Stimulated activated CD4-positive, alpha-beta T cell treated with anti-CD3 and anti-CD28 coated beads, Interleukin-4, amount 100 ng/mL, for 4 hours (primary cell): ENCODE measurements around the gene LRRC19.

Experiments
- DNase-seq, 2 experiments: peaks; one replicate each; pipeline ENCODE4 v3.0.0-alpha.2; 2020

LRRC19 gene, protein sequence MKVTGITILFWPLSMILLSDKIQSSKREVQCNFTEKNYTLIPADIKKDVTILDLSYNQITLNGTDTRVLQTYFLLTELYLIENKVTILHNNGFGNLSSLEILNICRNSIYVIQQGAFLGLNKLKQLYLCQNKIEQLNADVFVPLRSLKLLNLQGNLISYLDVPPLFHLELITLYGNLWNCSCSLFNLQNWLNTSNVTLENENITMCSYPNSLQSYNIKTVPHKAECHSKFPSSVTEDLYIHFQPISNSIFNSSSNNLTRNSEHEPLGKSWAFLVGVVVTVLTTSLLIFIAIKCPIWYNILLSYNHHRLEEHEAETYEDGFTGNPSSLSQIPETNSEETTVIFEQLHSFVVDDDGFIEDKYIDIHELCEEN

DNA sequence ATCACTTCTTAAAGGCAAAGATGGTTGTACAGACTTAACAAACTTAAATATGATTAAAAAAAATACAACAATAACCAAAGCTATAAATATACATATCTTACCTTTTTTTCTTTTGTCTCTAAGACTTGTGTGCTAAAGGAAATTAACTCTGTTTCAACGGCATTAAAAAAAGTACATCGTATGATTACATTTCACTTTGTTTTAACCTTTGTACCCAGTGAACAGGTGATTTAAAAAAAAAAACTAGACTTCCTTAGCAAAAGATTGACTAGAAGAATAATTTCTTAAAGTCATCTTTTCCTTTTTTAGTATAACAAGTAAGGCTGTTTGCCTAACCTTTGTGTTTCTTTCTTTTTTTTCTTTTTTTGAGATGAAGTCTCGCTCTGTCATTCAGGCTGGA lies at the start of gene LRRC19:
TSS of gene LRRC19 (minus strand) at position 182 of the 400 bp plus-strand sequence. CDS start 5,978 bp downstream, outside the sequence.
- DNase-seq = no peak

DNA sequence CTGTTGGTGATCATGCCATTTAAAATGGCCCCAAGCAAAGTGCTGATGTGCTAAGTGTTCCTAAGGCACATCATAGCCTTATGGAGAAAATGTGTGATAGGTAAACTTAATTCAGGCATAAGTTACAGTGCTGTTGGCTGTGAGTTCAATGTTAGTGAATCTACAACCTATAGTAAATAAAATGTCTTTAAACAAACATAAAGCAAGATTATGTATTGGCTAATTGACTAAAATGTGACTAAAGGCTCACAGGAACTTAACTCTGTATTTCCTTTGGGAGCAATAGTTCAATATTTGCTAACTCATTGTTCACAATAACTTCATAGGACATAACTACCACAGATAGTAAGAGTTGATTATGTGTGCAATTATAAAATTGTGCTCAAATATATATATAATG lies 49.4 kb upstream of the LRRC19 start:
- DNase-seq = no peak

DNA sequence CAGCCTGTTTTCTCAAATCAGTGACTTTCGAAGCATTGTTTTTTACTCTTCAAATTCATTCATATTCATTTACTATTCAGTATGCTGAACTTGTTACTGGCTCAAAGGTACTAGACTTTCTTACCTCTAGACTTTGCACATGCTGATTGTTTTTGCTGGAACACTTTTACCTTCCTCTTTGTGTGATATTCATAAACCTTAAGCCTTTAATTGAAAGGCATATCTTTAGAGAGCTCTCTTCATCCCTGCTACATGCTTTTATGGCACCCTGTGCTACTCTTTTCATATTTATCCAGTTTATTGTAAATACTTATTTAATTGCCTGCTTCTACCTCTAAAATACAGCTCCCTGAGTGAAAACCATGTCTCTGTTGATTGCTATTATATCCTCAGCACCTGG lies 48.7 kb upstream of the LRRC19 start:
- no peak for DNase-seq

DNA sequence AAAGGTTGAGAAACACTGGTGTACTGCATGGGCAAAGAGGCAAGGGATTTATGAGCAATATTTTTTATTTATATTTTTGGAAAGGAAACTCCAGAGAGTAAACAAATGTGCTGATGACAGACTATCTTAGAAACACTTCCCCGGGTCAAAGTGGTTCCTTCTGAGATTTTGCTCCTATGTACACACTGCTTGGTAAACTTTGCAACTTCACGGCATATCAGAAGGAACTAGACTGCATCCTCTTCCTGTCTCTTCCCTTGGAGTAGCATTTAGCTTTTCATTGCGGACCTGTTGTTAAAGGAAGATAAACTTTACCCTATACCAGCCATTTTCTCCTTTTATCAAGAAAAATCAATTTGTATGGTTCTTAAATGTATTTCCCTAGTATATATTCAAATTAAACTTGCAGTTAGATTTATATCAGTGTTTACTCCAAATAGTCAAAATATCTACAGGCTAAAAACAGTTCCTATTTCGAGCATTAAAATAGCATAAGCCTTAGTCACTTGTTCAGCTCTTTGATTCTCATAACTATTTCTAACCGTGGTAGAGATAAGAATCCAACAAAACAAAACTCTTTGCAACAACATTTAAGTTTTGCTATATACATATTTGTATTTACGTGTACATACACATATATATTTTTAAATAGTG lies 48.0 kb upstream of the LRRC19 start:
- no peak for DNase-seq

DNA sequence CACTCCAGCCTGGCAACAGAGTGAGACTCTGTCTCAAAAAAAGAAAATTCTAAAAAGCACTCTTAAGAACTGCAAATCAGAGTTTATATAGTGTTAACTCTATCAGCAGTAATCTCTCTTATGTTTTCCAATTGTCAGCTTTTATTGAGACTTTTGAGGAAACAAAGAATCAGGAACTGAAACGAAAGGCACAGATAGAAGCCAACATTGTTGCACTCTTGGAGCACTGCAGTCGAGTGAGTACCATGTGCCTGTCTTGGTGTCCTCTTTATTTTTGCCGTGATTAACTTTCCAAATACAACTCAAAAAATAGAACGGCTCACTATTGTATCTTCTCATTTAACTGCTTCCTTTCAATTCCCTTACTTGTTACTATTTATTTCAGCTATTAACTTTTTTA lies 41.7 kb upstream of the LRRC19 start:
- no peak for DNase-seq

DNA sequence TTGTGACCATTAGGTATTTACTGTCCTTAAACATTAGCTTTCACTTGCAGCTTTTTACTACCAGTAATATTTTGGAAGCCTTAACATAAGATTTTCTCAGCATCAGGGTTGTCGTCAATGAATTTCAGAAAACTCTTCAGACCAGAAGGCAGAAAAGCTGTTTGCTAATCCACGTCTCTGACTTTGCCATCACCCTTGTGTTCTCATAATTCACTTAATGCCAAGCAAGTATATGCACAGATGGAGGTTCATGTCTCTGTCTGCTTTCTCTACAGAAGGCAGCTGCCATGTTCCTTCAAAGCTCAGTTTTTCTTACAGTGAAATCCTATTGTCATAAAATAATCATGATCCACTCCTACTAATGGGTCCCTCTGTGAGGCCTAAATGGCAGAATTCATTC lies 37.7 kb upstream of the LRRC19 start:
- DNase-seq = no peak

DNA sequence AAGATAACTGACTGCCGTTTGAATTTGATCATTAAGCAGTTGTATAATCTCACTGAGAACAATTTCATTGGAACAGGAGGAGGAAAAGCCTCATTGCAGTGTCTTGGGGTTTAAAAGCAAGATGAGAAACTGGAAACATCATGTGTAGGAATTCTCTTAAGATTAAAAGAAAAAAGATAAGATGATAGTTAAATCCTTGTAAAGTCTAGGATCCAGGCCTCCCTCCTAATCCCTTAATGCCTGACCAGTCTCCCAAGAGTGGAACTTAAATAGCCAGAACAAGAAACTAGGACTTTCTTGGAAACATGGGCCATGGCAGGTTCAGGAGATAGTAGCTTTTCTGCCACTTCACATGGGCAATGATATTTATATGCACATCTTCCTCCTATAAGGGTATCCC lies 37.0 kb upstream of the LRRC19 start:
- DNase-seq = no peak

DNA sequence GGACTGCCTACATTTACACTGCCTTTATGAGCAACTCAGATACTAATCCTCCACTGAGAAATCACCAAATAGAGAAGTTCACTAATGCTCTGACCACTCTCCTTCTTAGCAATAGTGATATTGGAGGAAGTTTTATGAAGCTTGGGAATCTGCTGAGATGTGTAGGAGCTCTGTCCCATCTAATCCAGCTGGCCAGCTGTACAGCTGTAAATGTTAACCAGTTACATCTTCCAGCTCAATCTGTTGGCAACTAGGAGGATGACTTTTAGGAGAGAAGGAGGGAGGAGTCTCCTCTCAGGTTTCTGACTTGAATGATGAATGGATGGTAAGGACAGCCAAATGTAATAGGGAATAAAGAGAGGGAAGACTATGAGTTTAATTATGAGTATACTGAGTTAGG lies 36.3 kb upstream of the LRRC19 start:
- no peak for DNase-seq

DNA sequence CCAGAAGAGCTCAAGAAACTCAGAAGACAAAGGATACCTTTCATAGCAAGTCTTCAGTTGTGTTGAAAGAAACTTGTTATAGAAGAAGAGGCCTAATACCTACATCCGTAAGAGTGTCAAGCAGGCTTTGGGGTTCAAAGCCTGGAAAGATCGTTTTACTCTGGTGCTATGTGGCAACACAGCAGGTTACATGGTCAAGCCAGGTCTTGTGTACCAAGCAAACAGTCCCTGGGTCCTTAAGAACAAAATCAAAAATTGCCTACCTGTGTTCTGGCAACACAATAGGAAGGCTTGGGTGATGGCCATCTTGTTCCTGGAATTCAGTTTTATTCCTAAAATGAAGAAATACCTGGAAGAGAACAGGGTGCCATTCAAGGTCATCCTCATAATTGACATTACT lies 32.0 kb upstream of the LRRC19 start:
- DNase-seq = no peak

DNA sequence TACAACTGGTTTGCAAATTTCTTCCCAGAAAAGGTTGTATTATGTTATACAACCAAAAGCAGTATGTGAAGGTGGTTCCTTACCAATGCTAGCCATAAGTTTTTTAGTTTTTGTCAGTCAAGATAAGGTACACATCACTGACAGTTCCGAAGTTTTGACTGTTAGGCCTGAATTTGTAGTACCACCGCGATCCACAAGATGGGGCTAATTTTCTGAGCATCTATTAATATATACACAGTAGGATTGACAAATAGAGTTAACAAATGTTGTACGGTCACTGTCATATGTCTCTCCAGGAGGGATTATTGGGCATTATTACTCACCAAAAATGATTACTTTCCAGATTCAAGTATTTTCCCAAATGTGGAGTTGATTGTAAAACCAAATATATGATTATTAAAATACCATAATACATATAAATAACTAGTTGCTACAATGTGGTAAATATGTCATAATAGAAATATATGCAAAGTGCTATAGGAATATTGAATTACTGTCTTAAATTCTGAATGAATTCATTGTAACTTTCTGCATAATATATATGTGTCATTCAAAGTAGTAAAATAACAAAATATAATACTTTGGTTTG lies 28.4 kb upstream of the LRRC19 start:
- DNase-seq = peak; percentile 9 to 34

DNA sequence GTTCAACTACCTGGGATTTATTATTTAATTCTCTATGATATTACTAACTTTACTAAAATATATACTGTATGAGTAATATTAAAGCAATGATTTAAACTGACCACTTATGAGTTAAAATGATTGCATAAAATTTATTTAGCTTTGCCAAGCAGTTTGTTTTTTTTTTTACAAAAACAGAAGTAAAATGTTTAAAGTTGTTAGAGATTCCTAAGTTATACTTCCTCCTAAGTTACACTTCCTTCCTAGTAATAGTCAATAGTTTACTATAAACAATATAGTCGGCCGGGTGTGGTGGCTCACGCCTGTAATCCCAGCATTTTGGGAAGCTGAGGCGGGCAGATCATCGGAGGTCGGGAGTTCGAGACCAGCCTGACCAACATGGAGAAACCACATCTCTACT lies 23.7 kb upstream of the LRRC19 start:
- DNase-seq = no peak

DNA sequence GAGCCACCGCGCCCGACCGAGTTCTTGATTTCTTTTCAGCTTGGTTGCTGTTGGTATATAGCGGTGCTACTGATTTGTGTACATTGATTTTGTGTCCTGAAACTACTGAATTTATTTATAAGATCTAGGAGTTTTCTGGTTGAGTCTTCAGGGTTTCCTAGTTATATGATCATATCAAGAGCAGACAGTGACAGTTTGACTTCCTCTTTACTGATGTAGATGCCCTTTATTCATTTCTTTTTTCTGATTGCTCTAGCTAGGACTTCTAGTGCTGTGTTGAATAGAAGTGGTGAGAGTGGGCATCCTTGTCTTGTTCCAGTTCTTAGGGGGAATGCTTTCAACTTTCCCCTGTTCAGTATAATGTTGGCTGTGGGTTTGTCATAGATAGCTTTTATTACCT lies 17.4 kb upstream of the LRRC19 start:
- DNase-seq = no peak

DNA sequence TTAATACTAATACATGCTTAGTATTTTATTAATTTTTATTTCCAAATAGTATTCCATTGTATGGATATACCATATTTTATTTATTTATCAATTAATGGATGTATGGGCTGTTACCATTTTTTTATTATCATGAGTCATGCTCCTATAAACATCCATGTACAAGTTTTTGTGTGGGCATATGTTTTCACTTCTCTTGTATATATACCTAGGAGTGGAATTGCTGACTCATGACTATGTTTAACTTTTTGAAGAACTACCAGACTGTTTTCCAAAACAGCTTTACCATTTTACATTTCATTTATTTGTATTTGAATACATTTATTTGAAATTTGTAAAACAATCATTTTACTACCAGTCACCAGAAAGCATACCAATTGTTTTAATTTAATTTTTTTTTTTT lies 14.1 kb upstream of the LRRC19 start:
- no peak for DNase-seq

DNA sequence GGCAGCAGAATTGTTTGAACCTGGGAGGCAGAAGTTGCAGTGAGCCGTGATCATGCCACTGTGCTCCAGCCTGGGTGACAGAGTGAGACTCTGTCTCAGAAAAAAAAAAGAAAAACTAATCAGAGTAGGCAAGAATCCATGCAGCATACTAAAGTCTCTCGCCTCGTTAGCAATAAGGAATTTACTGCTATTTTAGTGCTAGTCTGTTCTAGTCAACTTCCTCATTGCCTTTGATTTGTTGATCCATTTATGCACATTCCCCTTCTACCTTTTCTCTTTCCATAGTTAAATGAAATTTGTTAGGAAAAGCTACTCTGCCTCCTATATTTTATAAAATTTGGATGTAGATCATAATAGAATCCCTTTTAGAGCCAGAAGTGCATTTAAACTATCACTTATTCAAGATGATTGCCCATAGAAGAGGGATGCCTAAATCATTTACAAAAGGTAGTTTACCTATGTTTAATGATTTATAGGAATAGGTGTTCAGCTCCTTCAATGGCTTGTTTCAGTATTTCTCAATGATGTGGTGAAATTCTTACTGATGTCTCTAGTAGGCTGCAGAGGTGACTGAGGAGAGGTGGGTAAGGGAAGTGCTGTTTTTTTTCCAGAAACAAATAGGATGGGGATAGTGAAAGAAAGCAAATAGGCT lies 1.9 kb downstream of the LRRC19 start:
- DNase-seq = no peak

DNA sequence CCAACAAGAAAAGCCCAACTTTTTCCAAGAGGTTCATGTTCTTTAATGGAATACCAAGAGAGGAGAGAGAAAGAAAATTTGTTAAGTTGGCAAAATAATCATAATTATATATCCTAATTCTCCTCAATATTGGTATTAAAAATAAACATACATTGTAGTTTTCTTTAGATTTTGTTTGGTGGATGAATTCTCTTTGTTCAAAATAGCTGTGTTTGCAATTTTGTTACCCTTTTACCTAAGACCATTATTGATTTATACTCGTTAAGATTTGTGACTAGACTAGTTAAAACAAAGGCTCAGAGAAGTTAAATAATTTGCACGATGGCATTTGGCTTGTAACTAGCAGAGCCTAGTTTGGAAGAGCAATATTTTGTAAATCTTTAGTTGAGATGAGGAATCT lies 9.7 kb downstream of the LRRC19 start:
- no peak for DNase-seq

DNA sequence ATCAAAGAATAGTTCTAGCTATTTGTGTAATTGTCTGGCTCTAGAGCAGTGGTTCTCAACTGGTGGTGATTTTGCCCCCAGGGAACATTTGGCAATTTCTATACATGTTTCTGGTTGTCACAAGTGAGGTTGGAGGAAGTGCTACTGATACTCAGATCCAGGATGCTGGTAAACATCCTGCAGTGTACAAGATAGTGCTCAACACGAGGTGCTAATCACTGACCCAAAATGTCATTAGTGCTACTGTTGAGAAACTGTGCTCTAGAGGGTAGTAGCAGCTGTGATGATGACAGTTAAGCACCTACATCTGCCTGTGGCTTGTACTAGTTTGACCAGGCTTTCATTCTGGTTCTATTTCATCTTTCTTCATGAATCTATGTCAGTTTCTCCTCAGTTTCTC lies 22.1 kb downstream of the LRRC19 start:
- no peak for DNase-seq

DNA sequence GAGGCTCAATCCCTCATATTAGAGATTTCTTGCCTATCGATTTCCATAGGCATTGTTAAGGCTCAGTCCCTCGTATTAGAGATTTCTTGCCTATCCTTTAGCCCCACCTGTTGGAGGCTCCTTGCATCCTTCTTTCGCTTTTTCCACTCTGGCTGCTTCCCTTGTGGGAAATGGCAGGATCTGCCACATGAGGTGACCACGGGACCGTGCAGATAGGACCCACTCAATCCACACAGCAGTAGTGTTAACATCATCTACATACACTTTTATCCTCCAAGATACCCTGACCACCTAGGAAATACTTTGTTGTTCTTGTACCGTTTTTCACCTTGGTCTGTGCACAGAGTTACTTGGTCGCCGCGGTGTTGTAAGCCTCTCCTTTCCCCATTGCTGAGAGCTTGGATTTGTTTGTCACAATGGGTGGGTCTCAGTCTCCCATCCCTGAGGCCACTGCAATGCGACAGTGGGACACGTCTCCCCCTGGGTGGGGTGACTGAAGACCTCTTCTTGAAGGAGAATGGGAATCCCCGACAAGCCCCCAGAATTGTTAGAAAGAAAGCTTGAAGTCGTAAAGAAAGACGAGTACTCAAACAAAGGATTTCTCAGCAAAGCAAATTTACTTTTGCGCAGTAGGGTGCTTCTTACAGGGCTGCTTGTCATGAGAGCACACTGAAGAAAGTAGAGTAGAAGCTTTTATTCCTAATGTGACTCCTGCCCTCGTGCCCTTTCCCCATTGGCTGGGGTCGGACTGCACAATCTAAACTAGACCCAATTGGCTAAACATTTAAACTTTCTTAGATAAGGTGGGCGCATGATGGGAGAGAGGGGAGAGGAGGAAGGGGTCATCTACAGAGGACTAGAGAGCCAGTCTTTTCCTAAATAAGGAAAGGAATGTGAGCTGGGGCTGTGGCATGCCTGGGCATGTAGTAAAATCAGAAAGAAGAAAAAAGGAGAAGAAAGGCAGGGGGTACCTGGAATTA lies 29.5 kb downstream of the LRRC19 start:
- DNase-seq = no peak

DNA sequence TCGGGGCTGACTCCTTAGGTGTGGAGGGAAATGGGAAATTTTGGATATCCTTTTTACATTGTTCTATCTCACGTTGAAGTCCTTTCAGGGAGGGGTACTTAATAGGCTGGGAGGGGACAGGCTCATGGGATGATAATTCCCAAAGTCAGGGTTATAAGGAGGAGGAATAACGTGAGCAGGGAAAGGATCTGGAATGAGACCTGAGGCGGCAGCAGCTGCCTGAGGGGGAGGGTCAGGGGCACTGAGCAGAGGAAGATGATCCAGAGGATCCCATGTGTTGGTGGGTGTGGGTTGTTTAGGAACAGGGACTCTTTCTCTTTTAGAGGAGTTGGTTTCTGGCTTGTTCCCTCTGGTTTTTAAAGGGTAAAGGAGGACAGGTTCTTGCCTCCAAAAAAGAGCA lies 30.5 kb downstream of the LRRC19 start:
- no peak for DNase-seq

DNA sequence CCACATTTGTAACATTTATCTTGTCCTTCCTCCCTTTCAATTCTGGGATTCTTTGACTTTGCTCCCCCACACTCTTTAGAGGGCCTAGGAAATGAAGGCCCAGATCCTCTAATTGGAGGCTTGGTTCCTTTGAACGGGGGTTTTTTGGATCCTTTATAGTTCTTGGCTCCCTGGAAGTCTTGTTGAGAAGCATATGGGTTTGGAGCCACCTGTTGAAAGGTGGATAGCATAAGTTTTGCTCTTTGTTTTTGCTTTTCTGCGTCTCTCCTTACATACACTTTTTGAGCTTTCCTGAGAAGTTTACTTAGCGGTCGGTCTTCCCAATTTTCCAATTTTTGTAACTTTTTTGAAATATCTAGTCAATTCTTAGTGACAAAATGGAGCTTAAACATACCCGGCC lies 31.5 kb downstream of the LRRC19 start:
- no peak for DNase-seq

DNA sequence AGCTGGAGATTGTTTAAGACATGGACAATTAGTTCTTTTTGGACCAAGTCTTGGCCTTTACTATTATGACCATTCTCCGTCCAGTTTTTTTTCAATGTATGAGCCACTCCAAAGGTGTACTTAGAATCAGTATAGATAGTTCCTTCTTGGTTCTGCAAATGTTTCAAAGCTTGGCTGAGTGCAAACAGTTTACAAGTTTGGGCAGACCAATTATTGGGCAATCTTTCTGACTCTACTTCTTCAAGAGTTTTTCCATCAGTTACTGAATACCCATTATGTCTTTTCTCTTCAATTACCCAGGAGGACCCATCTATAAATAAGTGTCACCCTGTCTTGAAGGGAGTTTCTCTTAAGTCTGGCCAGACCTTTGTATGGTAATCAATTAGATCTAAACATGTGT lies 33.8 kb downstream of the LRRC19 start:
- DNase-seq = no peak

DNA sequence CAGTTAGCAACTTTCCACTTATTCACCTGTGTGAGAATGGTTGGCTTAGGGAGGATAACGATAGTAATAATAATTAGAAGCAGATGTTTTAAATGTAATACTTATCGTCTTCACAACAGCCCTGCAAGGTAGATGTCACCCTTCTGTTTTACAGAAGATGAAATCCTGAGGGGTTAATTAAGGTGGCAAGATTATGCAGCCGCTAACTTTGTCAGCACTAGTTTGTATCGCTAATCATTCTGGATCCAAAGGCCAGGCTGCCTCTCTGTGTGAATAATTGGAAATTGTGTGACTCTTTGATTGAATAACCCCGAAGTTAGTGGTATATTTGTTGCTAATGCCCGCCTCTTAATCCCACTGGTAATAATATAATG lies 48.6 kb downstream of the LRRC19 start:
- no peak for DNase-seq
